Fibroblast of lung (primary cell): Measurements from ENCODE around the gene MRAS.

ENCODE experiments used
- CTCF ChIP-seq, 2 donors: IDR thresholded peaks in 1 of 2; conservative IDR thresholded peaks in 1 of 2; 1 replicate in 1 of 2; 2 replicates in 1 of 2; pipeline ENCODE4 v1.5.1; 2011 to 2012; ENCODE audit warnings: low read length in 2 of 2, control low read depth in 1 of 2, inconsistent platforms in 1 of 2, low read depth in 1 of 2, mild to moderate bottlenecking in 1 of 2
- EZH2 ChIP-seq: IDR thresholded peaks from 2 replicates; pipeline ENCODE4 v1.5.1; 2012; ENCODE audit warnings: low read length, control low read depth, mild to moderate bottlenecking; ENCODE audit errors: missing control alignments

DNA sequence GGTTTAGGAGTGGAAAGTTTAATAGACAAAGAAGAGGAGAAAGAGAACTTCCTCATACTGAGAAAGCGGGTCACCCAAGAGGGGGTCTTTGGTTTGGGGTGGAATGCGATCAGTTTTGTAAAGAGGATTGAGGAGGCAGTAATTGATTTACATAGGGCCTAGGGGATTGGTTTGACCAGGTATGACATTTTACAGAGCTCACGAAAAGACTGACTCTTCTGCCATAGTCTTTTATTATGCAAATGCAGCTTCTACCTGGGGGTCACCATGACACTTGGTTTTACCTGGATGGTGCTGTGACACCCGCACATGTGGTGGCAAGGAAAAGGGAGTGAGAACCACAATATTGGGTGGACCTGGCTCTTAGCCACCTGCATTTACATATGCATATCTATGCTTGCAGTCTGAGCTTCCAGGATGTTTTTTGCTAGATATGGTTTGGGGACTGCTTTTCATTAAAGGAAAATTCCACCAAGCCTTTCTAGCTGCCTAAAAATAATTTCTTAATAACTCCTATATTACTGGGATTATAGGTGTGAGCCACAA, 11.9 kb upstream of the MRAS start:
- TF ChIP-seq CTCF (conservative IDR thresholded peaks at IDR 0.05 in 1 of 2, IDR thresholded peaks at IDR 0.05 in 1 of 2; ENCODE audit: low read depth in 1 of 2, low read length in 2 of 2) (no peak), EZH2 (no peak)
